Activated T-cell treated with anti-CD3 and anti-CD28 coated beads for 1 hour (primary cell): ENCODE data around the gene CCDC85B.

Experiments used
- DNase-seq: peaks from one replicate; pipeline ENCODE4 v3.0.0-alpha.2; 2020; ENCODE audit warnings: low read depth

CCDC85B gene

DNA sequence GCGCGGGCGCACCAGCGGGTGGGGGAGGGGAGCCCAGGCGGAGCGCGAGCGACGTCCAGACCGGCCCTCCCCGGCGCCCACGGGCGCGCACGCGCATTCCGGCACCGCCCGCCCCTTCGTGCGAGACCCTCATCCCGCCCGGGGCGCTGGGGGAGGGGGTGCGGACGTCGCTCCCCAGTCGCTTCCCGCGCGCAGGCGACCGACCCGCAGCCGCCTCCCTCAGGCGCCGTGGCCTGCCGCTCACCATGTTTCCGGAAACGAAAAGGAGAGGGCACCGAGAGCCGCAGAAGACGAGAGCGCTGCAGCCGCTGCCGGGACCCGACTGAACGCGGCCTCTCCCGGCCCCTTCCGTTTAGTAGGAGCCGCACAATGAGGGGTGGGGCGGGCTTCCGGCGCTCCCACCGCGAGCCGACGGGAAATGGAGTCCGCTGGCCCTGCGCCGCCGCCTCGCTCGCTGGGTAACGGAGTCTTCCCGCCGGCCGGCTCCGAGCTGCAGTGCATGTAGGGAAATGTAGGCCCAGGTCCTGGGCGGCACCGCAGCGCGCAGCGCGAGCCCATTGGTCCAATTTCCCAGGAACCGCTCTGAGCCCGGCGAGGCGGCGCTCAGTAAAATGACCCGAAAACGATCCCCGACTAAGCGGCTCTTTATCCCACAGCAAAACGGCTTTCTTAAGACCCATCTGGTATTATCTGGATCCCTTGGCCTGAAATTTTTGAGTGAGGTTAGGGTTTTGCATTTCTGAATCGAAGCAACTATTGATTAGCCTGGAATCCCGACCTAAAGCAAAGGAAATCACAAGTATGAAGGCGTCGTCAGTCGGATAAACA is 32.4 kb upstream of the CCDC85B start, which contains the start of gene CFL1:
CFL1 (minus strand) TSS at position 328 of the 828 bp plus-strand sequence; CDS start at position 247, 81 bp downstream.
- peak; percentile 94 for DNase-seq

DNA sequence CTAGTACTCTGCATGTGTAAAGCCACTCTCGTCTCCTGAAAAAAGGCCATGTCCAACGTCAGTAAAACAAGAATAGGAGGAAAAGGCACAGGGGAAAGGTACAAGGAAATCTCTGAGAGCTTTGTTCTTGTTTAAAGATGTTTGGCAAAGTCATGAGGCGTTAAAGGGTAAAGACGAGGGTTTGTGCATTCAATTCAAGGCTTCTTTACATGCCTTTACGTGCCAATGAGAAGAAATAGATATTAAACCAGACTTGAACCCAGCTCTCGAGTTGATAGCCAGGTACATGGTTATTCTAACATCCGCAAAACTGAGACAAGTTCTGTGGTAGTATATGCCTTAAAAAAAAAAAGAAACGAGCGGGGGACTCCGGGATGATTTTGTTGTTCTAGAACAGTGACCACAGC is 31.8 kb upstream of the CCDC85B start:
- no peak for DNase-seq

DNA sequence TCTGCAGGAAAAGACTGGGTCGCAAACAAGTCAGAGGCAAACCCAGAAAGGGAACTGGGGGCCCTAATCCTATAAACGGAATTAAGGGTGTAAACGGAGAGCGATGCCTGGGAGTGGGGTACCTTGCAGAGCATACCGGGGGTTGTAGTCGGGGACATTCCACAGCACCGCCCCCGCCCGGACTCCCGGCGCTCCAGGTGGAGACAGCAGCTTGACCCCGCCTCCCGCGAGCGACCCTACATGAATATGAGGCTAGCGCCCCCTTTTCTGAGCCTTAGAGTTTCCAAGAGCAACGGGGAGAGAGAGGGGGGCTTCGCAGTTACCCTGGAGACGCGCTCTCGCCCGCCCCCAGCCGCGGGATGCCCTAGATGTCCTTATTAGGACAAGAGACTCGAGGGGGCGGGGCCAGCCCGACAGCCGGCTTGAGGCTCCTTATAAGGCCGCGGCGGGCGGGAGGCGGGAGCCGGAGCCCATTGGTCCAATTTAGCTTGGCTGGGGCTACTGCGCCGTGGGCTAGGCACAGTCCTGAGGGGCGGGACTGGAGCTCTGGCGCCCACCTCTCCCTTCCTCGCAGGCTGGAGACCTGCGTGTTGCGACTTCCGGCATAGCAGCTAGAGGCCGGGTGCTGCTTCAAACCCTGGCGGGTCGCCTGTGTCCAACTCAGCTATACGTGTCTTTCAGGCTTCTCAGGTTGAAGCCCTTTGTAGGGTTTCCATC is 31.2 kb upstream of the CCDC85B start:
- DNase-seq = peak; percentile 97

DNA sequence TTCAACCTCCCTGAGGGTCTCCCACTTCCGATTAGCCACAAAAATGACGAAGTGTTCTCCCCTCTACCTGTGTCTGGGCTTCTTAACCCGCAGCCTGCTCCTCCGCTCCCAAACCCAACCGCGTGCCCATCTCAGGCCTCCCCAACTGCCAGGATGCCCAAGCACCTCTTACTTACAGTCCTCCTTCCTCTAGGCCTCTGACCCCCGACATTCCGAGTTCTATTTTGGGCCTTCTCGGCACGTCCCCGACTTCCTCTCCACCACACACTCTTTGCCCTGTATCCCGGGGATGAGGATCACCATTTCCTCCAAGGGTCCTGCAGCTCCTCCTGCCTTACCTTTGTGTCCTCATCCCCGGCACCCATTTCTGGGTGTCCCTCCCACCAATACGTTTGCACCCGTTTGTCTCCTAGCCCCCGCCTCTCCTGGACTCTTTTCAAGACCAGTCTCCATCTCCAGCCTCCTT is 30.6 kb upstream of the CCDC85B start:
- peak; percentile 30 for DNase-seq

DNA sequence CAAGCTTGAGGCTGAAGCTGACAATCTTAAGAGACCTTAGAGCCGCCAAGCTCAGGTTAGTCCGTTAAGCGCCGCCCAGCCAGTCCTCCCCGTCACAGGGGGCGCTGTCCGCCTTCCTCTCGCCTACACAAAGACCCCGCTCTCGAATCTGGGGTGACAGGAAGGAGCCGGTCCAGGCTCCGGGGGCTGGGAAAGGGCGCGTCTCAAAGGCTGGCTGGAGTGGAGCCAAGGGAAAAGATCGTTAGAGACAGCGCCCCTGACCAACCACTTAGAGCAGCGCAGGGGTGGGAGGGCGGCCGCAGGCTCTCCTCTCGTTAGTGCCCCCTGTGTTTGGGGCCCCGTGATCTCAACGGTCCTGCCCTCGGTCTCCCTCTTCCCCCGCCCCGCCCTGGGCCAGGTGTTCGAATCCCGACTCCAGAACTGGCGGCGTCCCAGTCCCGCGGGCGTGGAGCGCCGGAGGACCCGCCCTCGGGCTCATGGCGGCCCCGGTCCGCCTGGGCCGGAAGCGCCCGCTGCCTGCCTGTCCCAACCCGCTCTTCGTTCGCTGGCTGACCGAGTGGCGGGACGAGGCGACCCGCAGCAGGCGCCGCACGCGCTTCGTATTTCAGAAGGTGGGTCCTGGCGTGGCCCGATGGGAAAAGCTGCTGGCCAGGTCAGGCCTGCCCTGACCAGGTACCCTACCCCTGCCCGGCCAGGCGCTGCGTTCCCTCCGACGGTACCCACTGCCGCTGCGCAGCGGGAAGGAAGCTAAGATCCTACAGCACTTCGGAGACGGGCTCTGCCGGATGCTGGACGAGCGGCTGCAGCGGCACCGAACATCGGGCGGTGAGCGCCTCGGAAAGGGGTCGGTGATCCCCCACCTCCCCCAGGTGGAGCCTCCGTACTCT is 30.0 kb upstream of the CCDC85B start, which contains the start of gene MUS81:
MUS81 (plus strand) TSS at position 156 of the 887 bp plus-strand sequence; CDS start at position 477, 321 bp downstream.
- DNase-seq = peak; percentile 97

DNA sequence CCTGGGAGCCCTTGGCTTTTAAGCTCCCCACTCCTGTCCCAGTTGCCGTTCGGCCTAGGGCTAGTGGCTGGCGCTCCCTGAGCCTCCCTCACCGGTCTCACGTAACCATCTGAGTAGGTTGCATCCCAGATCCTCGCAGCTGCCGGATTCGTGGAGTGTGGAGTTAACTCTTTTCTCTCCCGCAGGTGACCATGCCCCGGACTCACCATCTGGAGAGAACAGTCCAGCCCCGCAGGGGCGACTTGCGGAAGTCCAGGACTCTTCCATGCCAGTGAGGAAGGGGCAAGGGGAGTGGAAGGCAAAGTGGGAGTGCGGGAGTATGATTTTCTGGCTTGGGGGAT is 29.3 kb upstream of the CCDC85B start:
- DNase-seq = no peak

DNA sequence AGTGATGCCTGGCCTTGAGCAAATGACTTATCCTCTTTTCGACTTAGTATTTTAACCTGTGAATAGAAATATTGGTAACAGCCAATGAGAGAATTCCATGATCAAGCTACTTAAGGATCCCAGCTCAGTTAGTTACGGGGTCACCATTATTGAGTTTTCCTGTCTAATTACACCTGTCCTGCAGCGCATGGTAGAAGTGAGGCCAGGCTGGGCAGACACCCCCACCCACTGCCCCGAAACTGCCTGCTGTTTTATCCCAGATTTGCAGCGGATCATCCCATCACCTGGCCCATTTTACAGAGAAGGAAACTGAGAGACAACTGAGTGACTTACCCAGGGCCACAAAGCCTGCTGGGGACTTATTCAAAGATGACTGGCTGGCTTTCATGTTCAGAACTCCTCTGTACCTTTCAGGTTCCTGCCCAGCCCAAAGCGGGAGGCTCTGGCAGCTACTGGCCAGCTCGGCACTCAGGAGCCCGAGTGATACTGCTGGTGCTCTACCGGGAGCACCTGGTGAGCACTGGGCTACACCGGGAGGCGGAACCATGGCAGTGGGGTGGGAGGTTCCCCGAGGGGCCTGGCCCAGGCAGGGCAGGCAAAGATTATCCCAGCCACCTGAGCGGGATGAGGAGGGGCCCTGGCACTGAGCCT is 28.8 kb upstream of the CCDC85B start:
- DNase-seq = no peak

DNA sequence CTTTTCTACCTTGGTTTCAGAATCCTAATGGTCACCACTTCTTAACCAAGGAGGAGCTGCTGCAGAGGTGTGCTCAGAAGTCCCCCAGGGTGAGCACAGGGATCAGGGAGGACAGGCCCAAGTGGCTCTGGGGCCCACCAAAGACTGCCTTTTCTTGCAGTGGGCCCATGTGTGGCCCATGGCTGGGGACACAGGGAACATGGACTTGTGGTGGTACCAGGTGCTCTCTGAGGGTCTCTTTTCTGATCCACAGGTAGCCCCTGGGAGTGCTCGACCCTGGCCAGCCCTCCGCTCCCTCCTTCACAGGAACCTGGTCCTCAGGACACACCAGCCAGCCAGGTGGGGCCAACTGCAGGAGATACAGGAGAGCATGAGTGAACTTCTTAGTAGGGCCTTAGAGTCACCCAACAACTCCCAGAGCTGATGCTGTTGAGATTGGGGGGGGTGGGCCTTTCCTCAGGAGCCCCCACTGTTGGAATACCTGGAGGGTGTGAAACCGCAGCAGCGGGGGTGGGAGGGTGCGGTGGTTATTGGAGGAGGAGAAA is 28.2 kb upstream of the CCDC85B start:
- no peak for DNase-seq

DNA sequence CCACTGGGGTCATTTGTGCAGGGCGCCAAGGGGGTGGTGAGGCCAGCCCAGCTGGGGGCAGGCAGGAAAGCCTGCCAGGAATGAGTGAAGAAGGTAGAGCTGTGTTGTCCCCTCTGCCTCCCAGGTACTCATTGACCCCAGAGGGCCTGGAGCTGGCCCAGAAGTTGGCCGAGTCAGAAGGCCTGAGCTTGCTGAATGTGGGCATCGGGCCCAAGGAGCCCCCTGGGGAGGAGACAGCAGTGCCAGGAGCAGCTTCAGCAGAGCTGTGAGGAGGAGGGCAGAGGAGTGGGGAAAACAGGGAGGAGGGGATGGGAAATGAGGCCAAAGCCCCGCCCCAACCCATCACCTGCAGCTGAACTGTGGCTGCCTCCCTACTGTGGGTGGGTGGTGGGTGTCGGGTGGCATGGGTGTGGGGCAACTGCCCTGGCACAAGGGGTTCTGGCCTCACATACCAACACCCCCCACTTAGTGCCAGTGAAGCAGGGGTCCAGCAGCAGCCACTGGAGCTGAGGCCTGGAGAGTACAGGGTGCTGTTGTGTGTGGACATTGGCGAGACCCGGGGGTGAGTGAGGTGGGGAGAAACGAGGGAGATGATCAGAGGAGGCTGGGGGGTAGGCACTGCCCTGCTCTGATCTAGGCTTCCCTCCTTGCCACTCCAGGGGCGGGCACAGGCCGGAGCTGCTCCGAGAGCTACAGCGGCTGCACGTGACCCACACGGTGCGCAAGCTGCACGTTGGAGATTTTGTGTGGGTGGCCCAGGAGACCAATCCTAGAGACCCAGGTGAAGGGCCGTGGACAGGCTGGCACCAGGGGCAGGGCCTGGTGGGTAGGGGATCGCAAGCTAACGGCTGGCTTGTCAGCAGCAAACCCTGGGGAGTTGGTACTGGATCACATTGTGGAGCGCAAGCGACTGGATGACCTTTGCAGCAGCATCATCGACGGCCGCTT is 27.3 kb upstream of the CCDC85B start:
- DNase-seq = no peak

DNA sequence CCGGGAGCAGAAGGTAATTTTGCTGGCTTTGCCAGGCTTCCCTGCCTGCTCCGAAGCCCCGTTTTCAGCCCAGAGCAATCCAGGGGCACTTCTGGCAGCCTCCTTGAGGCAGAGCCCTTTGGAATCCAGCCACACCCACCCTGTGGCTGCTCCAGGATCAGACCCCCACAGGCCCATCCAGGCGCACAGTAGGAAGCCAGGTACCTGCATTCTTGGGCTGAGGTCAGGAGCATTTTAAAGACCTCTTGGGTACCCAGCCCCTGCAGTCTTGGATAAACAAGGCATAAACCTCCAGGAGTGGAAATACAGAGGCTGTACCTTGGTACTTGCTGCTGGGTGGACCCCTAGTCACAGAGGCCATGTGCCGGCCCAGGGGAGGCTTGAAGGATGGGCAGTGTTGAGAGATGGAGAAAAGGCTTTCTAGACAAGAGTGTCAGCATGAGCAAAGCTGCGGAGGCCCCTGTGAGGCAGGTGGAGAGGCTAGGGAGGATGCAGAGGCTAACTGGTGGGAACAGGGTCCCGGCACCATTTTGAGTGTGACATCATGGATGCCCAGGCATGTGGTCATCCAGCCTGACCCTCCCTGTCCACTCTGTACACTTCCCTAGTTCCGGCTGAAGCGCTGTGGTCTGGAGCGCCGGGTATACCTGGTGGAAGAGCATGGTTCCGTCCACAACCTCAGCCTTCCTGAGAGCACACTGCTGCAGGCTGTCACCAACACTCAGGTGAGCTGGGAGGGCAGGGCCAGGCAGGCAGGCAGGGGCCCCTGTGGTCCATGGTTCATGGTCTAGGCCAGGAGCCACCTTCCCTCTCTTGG is 26.4 kb upstream of the CCDC85B start:
- DNase-seq = no peak

DNA sequence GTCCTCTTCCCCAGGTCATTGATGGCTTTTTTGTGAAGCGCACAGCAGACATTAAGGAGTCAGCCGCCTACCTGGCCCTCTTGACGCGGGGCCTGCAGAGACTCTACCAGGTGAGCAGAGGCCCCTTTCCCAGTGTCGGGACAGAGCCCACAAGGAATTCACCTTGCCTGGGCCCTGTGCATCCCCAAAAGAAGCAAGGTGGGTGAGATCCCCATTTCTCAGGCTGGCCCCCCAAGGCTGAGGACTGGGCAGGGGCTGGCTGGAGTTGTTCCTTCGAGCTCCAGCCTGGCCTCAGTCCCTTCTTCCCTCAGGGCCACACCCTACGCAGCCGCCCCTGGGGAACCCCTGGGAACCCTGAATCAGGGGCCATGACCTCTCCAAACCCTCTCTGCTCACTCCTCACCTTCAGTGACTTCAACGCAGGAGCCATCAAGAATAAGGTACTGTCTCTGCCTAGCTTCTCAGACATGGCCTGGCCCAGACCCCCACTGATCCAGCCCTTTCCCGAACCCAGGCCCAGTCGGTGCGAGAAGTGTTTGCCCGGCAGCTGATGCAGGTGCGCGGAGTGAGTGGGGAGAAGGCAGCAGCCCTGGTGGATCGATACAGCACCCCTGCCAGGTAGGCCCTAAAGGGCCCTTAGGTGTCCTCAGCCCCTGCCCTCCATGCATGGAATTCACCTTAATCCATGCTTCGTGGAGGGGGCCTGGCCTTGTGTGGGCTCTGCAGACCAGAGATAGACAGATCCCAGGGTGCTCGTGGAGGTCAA is 25.6 kb upstream of the CCDC85B start:
- no peak for DNase-seq

DNA sequence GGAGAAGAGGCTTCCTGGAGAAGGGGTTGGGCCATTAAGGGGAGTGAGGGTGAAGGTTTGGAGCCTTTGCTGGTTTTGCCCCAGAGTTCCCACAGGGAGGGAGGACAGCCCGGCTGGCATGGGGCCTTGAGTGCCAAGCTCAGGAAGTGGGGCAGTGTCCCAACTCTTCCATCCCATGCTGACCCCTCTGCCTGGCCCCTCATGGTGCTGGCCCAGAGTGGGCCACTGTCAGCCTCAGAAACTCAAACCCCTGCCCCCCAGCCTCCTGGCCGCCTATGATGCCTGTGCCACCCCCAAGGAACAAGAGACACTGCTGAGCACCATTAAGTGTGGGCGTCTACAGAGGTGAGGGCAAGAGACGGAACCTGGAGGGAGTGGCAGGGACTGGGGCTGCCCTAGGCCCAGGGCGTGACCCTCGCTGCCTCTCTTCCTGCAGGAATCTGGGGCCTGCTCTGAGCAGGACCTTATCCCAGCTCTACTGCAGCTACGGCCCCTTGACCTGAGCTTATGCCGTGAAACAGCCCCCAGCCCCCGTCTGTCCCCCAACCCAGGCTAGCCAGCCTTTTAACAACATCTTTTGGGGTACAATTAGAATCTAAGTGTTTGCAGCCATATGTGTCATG is 24.8 kb upstream of the CCDC85B start:
- DNase-seq = no peak

DNA sequence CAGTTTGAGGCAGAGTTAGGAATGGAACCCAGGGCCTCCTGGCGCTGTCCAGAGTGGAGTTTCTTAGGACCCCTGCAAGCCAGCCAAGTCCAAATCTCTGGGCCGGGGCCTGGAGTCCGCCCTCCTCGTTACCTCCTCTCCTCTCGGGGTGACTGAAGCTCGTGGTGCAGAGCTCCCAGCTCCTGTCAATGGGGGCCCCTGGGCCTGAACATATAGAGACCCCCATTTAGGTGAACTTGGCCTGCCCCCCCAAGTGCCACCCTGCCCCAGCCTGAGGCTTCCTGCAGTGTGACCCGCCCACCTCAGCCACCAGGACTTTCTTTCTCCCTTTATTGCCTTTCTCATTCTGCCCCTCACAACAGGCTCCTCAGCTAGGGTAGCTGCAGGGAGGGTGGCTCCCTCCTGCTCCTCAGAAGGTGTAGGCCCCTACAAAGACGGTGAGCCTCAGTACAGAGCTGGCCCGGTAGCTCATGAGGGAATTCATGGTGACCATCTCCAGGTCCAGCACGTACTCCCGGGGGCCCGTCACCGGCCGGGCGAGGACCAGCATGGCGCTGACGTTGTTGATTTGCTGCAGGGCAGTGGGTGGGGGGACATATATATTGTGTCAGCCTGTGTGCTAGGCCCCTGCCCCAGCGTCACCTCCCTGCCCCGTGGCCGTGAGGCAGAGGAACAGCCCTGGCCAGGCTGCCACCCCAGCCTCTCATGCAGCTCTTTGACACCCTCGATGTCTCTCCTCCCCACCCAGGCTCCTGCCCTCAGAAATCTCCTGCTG is 23.8 kb upstream of the CCDC85B start:
- no peak for DNase-seq

DNA sequence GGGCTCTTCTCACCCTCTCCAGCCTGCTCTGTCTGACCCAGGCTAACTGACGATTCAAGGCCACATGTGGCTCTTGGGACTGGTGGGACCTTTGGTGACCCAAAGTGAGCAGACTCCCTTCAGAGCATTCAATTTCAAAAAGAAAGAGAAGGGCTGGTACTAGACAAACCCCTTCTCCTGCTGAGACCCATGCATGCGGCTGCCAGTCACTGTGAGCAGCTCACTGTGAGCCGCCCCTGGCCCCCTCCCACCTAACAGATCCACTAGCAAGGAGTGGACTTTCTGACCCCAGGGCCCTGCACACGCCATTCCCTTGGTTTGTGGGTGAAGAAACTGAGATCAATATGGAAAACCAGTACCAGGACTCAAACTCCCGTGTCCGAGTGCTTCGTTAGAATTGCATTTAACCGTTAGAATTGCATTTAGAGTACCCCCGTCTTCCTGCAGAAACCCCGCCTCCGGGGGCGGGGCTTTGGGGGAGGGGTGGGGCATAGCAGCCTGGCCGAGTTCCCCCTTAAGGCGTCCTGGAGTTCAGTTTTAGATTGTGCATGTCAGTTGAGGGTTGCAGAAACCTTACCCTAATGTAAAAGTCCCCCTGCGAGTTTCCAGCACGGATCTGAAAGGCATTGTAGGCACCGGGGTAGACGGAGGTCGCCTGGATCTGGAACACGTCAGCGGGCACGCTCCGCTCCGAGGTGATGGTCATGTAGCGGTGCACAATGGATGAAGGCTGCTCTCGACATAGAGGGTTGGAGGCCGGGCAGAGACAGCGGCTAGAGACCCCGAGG is 23.0 kb upstream of the CCDC85B start:
- DNase-seq = no peak

DNA sequence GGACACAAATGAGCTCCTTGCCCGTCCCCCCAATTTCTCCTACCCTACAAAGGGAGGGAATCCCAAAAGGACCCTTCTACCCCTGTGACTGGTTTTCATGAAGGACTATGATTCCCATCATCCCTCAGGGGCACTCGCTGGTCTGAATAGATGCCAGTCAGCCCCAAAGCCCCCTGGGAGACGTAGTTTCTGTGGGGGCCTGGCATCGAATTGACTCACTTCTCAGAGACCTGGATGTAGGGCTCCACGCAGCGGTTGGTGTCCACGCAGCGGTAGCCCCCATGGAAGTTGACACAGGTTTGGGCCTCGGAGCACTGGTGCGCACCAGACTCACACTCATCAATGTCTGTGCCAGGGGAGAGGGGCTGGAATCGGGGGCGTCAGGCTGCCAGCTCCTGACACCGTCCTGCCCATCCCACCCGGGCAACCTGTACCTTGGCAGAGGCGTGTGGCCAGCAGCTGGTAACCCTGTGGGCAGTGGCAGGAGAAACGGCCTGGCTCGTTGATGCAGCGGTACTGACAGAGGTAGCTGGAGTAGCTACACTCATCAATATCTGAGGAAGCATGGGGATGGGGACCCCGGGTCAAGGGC is 22.3 kb upstream of the CCDC85B start:
- no peak for DNase-seq

DNA sequence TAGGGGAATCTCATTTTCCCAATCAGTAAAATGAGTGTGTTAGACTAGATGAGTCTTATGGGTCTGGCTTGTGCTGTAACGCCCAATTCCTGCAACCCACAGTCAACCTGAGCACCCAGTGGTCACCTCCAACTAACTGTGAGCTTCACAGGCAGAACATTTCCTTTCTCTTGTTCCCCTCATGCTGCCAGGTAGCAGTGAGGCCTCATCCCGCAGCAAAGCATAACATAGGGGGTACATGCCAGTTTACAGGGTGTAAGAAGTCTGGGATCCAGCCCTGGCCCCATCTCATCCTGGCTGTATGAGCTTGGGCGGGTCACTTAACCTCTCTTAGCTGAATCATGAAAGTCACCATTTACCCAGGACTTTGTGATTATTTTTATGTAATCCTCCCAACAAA is 21.6 kb upstream of the CCDC85B start:
- DNase-seq = no peak
